ENCODE data around the gene FADS2.

GRCh38 chr11:61893981-61894380 lies 65.9 kb downstream of the FADS2 start:
- no peak for TF ChIP-seq GATA2 (IDR thresholded peaks at IDR 0.05; ENCODE audit: low read depth, low read length)
- TF ChIP-seq GATA3 (IDR thresholded peaks at IDR 0.05; ENCODE audit: low read depth, low read length), result no peak
